SK-N-SH (cell line): ENCODE measurements around the gene EPB41L4B. TPM values are rescaled to one million over a fixed set of nuclear protein-coding genes. Genes with fewer than 3 reads are reported as not detected.

Experiments used
- CTCF ChIA-PET: fragments of 300-600, 350-600 bp; formaldehyde crosslinking; extraction: SDS; loops from one replicate; lab custom pipeline; 2021; lab: Yijun Ruan, JAX
- POLR2A ChIA-PET: fragments of 350-600 bp; sonication (Branson Sonifier 250); formaldehyde crosslinking; extraction: SDS; loops from one replicate; lab custom pipeline; 2020; ENCODE audit warnings: antibody characterized with exemption, inconsistent platforms; lab: Yijun Ruan, JAX
- DNase-seq: peaks from one replicate; pipeline ENCODE4 v3.0.0; 2012
- H2AFZ ChIP-seq: fragments of 200-600 bp; sonication (generic); 2 replicates; pipeline ENCODE4 v1.8.1; 2016; ENCODE audit warnings: antibody characterized with exemption, mild to moderate bottlenecking, low read depth
- H3F3A ChIP-seq: fragments of 200-600 bp; sonication (generic); replicated peaks from 2 replicates; pipeline ENCODE3; 2016; ENCODE audit warnings: antibody characterized with exemption, mild to moderate bottlenecking; ENCODE audit not compliant: insufficient read depth
- H3K27ac ChIP-seq, 2 experiments: fragments of 200-500 bp in 1 of 2; fragments of 200-600 bp in 1 of 2; sonication (Bioruptor generic) in 1 of 2; sonication (generic), shearing (Covaris generic) in 1 of 2; 2 replicates each; pipeline versions ENCODE4 v1.5.1 to v1.6.1; 2014 to 2016; ENCODE audit warnings: low read depth in 2 of 2, inconsistent platforms in 1 of 2, low read length in 1 of 2, mild to moderate bottlenecking in 1 of 2, mixed read lengths in 1 of 2
- H3K27me3 ChIP-seq: fragments of 200-600 bp; sonication (generic), shearing (Covaris generic); 2 replicates; pipeline ENCODE4 v1.6.1; 2016; ENCODE audit warnings: mixed run types; ENCODE audit not compliant: insufficient read depth
- H3K36me3 ChIP-seq, 2 experiments: fragments of 200-500 bp in 1 of 2; fragments of 200-600 bp in 1 of 2; sonication (Bioruptor generic) in 1 of 2; sonication (generic) in 1 of 2; replicated peaks in 1 of 2; 2 replicates each; pipeline versions ENCODE3 to v1.5.1; 2014 to 2016; ENCODE audit warnings: low read length in 1 of 2, mild to moderate bottlenecking in 1 of 2; ENCODE audit not compliant: insufficient read depth in 2 of 2, control insufficient read depth in 1 of 2
- H3K4me1 ChIP-seq, 2 experiments: fragments of 200-500 bp in 1 of 2; fragments of 200-600 bp in 1 of 2; sonication (Bioruptor generic) in 1 of 2; sonication (generic), shearing (Covaris generic) in 1 of 2; 2 replicates each; pipeline versions ENCODE4 v1.5.1 to v1.6.1; 2014 to 2016; ENCODE audit warnings: low read depth in 1 of 2, low read length in 1 of 2, mixed run types in 1 of 2; ENCODE audit not compliant: insufficient read depth in 2 of 2, control insufficient read depth in 1 of 2
- H3K4me2 ChIP-seq: fragments of 200-600 bp; sonication (generic), shearing (Covaris generic); 2 replicates; pipeline ENCODE4 v1.6.1; 2017; ENCODE audit warnings: mixed run types
- H3K4me3 ChIP-seq, 2 experiments: fragments of 200-500 bp in 1 of 2; fragments of 200-600 bp in 1 of 2; sonication (Bioruptor generic) in 1 of 2; sonication (generic), shearing (Covaris generic) in 1 of 2; 2 replicates each; pipeline versions ENCODE4 v1.5.1 to v1.8.1; 2014 to 2016; ENCODE audit warnings: low read depth in 2 of 2, inconsistent platforms in 1 of 2, low read length in 1 of 2, mild to moderate bottlenecking in 1 of 2, mixed read lengths in 1 of 2, moderate library complexity in 1 of 2
- H3K79me2 ChIP-seq: fragments of 200-600 bp; sonication (generic); 2 replicates; pipeline ENCODE4 v1.8.1; 2017; ENCODE audit warnings: mild to moderate bottlenecking; ENCODE audit not compliant: insufficient read depth
- H3K9ac ChIP-seq: fragments of 200-600 bp; sonication (generic); 2 replicates; pipeline ENCODE4 v1.6.1; 2017; ENCODE audit warnings: mixed run types
- H3K9me2 ChIP-seq: fragments of 200-600 bp; sonication (generic); 2 replicates; pipeline ENCODE4 v1.6.1; 2017; ENCODE audit warnings: mixed run types
- H3K9me3 ChIP-seq: fragments of 200-600 bp; sonication (generic); 2 replicates; pipeline ENCODE4 v1.6.1; 2017; ENCODE audit warnings: mixed run types, mild to moderate bottlenecking, moderate library complexity
- H4K20me1 ChIP-seq: fragments of 200-600 bp; sonication (generic); 2 replicates; pipeline ENCODE4 v1.6.1; 2017; ENCODE audit warnings: mild to moderate bottlenecking, mixed run types; ENCODE audit not compliant: insufficient read depth
- CHD2 ChIP-seq: fragments of 150-350 bp; IDR thresholded peaks from 2 replicates; pipeline ENCODE4 v1.6.1; 2018; ENCODE audit warnings: low read length; ENCODE audit not compliant: partially characterized antibody
- EZH2phosphoT487 ChIP-seq: fragments of 200-600 bp; sonication (generic); IDR thresholded peaks from 2 replicates; pipeline ENCODE4 v1.6.1; 2017; ENCODE audit warnings: low read depth, mixed run types, mild to moderate bottlenecking, antibody characterized with exemption, moderate library complexity, borderline replicate concordance
- FOSL2 ChIP-seq: IDR thresholded peaks from 2 replicates; pipeline ENCODE4 v1.4.0; 2012; ENCODE audit warnings: low read depth, mild to moderate bottlenecking, moderate library complexity, borderline replicate concordance
- FOXJ3 ChIP-seq: sonication (generic); formaldehyde crosslinking; IDR thresholded peaks from 2 replicates; pipeline ENCODE4 v1.5.1; 2020; ENCODE audit warnings: mild to moderate bottlenecking, missing genetic modification reagents
- FOXM1 ChIP-seq: IDR thresholded peaks from 2 replicates; pipeline ENCODE4 v1.4.0; 2012; ENCODE audit warnings: low read depth, mild to moderate bottlenecking
- GATA2 ChIP-seq: sonication (generic); formaldehyde crosslinking; IDR thresholded peaks from 2 replicates; pipeline ENCODE4 v1.5.0; 2020; ENCODE audit warnings: mild to moderate bottlenecking, missing genetic modification reagents
- MXI1 ChIP-seq: IDR thresholded peaks from 2 replicates; pipeline ENCODE4 v1.6.1; 2012; ENCODE audit warnings: mild to moderate bottlenecking, low read depth, low read length, improper control_type of control experiment
- NFIC ChIP-seq: IDR thresholded peaks from 2 replicates; pipeline ENCODE4 v1.4.0; 2012; ENCODE audit warnings: borderline replicate concordance
- PBX3 ChIP-seq: IDR thresholded peaks from 2 replicates; pipeline ENCODE4; 2012
- POLR2AphosphoS5 ChIP-seq: IDR thresholded peaks from 2 replicates; pipeline ENCODE4 v1.6.1; 2012; ENCODE audit warnings: low read depth, low read length
- RCOR1 ChIP-seq: fragments of 150-350 bp; IDR thresholded peaks from 2 replicates; pipeline ENCODE4 v1.6.1; 2017; ENCODE audit warnings: antibody characterized with exemption, low read length
- REST ChIP-seq: IDR thresholded peaks from 2 replicates; pipeline ENCODE4 v1.6.1; 2012; ENCODE audit warnings: mild to moderate bottlenecking, low read depth, low read length, moderate library complexity
- RXRA ChIP-seq: IDR thresholded peaks from 2 replicates; pipeline ENCODE4 v1.4.0; 2012; ENCODE audit warnings: low read depth, mild to moderate bottlenecking, borderline replicate concordance
- SIN3A ChIP-seq: IDR thresholded peaks from 2 replicates; pipeline ENCODE4 v1.6.1; 2012; ENCODE audit warnings: low read depth, mild to moderate bottlenecking, low read length, moderate library complexity, borderline replicate concordance
- SMC3 ChIP-seq: IDR thresholded peaks from 2 replicates; pipeline ENCODE4 v1.6.1; 2012; ENCODE audit warnings: low read depth, low read length, improper control_type of control experiment
- TCF12 ChIP-seq: IDR thresholded peaks from 2 replicates; pipeline ENCODE4 v1.4.0; 2012
- USF1 ChIP-seq: IDR thresholded peaks from 2 replicates; pipeline ENCODE4 v1.4.0; 2012; ENCODE audit warnings: low read depth, borderline replicate concordance
- USF2 ChIP-seq: fragments of 150-350 bp; IDR thresholded peaks from 2 replicates; pipeline ENCODE4 v1.6.1; 2017; ENCODE audit warnings: antibody characterized with exemption, low read length, low read depth, borderline replicate concordance
- YY1 ChIP-seq: IDR thresholded peaks from 2 replicates; pipeline ENCODE4 v1.4.0; 2012; ENCODE audit warnings: low read depth, mild to moderate bottlenecking
- ZBTB33 ChIP-seq: IDR thresholded peaks from 2 replicates; pipeline ENCODE4 v1.4.0; 2012; ENCODE audit warnings: low read depth, borderline replicate concordance
- WGBS: methylation state at CpG from one replicate; pipeline ENCODE4 v1.1.6; 2017; ENCODE audit warnings: low lambda C conversion rate; 5-methylcytosine and 5-hydroxymethylcytosine counted together
- polyA plus RNA-seq, 3 experiments: library from polyadenylated mRNA; depleted of rRNA; stranded (reverse); fragments of >200 nt; gene quantifications; 2 replicates each; pipeline ENCODE4 v1.2.3, GENCODE V29; 2012

Gene EPB41L4B
- polyA plus RNA-seq, 1 of the 3 experiments (the other 2 are of a cell fraction), result 0.59 TPM

- TF ChIP-seq NFIC, result no peak
- no peak for TF ChIP-seq REST
- no peak for TF ChIP-seq FOXM1
- TF ChIP-seq EZH2phosphoT487, result no peak
- no peak for TF ChIP-seq YY1
- no peak for TF ChIP-seq PBX3
- no peak for TF ChIP-seq ZBTB33
- no peak for TF ChIP-seq GATA2
- TF ChIP-seq TCF12, result no peak
- no peak for TF ChIP-seq SIN3A
- no peak for TF ChIP-seq POLR2AphosphoS5
- TF ChIP-seq RCOR1, result no peak
- TF ChIP-seq CHD2, result no peak
- TF ChIP-seq USF1, result no peak
- TF ChIP-seq USF2, result no peak
- no peak for TF ChIP-seq SMC3
- TF ChIP-seq FOSL2, result no peak
- TF ChIP-seq RXRA, result no peak
- TF ChIP-seq MXI1, result no peak
- TF ChIP-seq FOXJ3 (CRISPR knock-in tag), result no peak
- ChIA-PET CTCF (no interaction called here), POLR2A (interaction anchor here (0.6 kb wide), 1 partner anchor 1786 kb away, joined by 3 read pairs; no protein-coding TSS in a partner anchor)
- no peak for DNase-seq
- H3K9ac ChIP-seq, result no peak overlapping the region
- H3K4me3 ChIP-seq, result no peak overlapping the region
- H4K20me1 ChIP-seq, result no peaks in the 10 kb centered on the region
- no peaks in the 10 kb centered on the region for H3K36me3 ChIP-seq
- 85% methylated on average over 6 of the region's 6 CpGs for WGBS
- H3K27me3 ChIP-seq, result no peaks in the 10 kb centered on the region
- no peak overlapping the region for H3K4me2 ChIP-seq
- H3K79me2 ChIP-seq, result no peaks in the 10 kb centered on the region
- peaks cover 0 to 9% of the 10 kb centered on the region in 2 experiments; a peak in 2 of 4 replicates for H3K4me1 ChIP-seq
- H3K27ac ChIP-seq, result no peak overlapping the region
- H3K9me2 ChIP-seq, result no peaks in the 10 kb centered on the region
- no peaks in the 10 kb centered on the region for H3K9me3 ChIP-seq
- no peak overlapping the region for H2AFZ ChIP-seq
- no peaks in the 10 kb centered on the region for H3F3A ChIP-seq
Measured at GRCh38 chr9:109246533-109246932, 74.3 kb downstream of the EPB41L4B start.
